Naive thymus-derived CD4-positive, alpha-beta T cell (primary cell): ENCODE results near the gene GIGYF2. TPM values are rescaled to one million over a fixed set of nuclear protein-coding genes. Genes with fewer than 3 reads are reported as not detected.

ENCODE experiments used
- ATAC-seq: fragments of 150-1000 bp; cut with Tn5 transposase; 2 replicates; pipeline ENCODE4 v1.10.0; 2021; ENCODE audit warnings: mild to moderate bottlenecking, moderate library complexity
- CTCF ChIA-PET: fragments of 350-600 bp; sonication (Branson Sonifier 250); formaldehyde crosslinking; loops from one replicate; lab custom pipeline; 2021; ENCODE audit warnings: antibody characterized with exemption; lab: Charles Lee
- POLR2A ChIA-PET: fragments of 350-600 bp; sonication (Branson Sonifier 250); formaldehyde crosslinking; loops from one replicate; lab custom pipeline; 2021; ENCODE audit warnings: antibody characterized with exemption, inconsistent platforms; lab: Charles Lee
- DNase-seq, 9 donors: peaks; one replicate each; pipeline versions ENCODE4 v3.0.0 to v3.0.0-alpha.2; 2020 to 2022; ENCODE audit warnings: mixed read lengths in 1 of 9
- H3K27ac ChIP-seq: one replicate; pipeline ENCODE4 v1.7.0; 2013; ENCODE audit warnings: mild to moderate bottlenecking, low read depth, low read length, moderate library complexity
- H3K27me3 ChIP-seq, 2 donors: one replicate each; pipeline ENCODE4 v1.7.0; 2013; ENCODE audit warnings: low read length in 2 of 2, mild to moderate bottlenecking in 2 of 2, moderate library complexity in 2 of 2; ENCODE audit not compliant: control insufficient read depth in 2 of 2, insufficient read depth in 2 of 2
- H3K36me3 ChIP-seq, 3 experiments: 1 replicate in 2 of 3; 2 replicates in 1 of 3; pipeline ENCODE4 v1.7.0; 2013; ENCODE audit warnings: low read length in 3 of 3, mild to moderate bottlenecking in 3 of 3, moderate library complexity in 1 of 3; ENCODE audit not compliant: insufficient read depth in 3 of 3, control insufficient read depth in 2 of 3
- H3K4me1 ChIP-seq, 2 donors: one replicate each; pipeline ENCODE4 v1.7.0; 2013; ENCODE audit warnings: low read length in 2 of 2, mild to moderate bottlenecking in 2 of 2, moderate library complexity in 1 of 2; ENCODE audit not compliant: control insufficient read depth in 2 of 2, insufficient read depth in 2 of 2
- H3K4me3 ChIP-seq: 2 replicates; pipeline ENCODE4 v1.7.0; 2013; ENCODE audit warnings: mild to moderate bottlenecking, low read length
- H3K9me3 ChIP-seq, 3 experiments: 1 replicate in 2 of 3; 2 replicates in 1 of 3; pipeline ENCODE4 v1.7.0; 2013; ENCODE audit warnings: low read length in 3 of 3; ENCODE audit not compliant: control insufficient read depth in 2 of 3
- H3K27ac Mint-ChIP-seq, 9 donors: one replicate each; pipeline ENCODE4 v1.8.0; 2020 to 2022; ENCODE audit warnings: mixed read lengths in 9 of 9, mild to moderate bottlenecking in 8 of 9, moderate library complexity in 5 of 9, inconsistent platforms in 2 of 9
- H3K27me3 Mint-ChIP-seq, 5 donors: one replicate each; pipeline ENCODE4 v1.8.0; 2021 to 2022; ENCODE audit warnings: mixed read lengths in 5 of 5, mild to moderate bottlenecking in 1 of 5
- H3K36me3 Mint-ChIP-seq, 5 donors: one replicate each; pipeline ENCODE4 v1.8.0; 2020 to 2022; ENCODE audit warnings: mixed read lengths in 5 of 5, mild to moderate bottlenecking in 3 of 5, inconsistent platforms in 1 of 5
- H3K4me1 Mint-ChIP-seq, 7 donors: one replicate each; pipeline ENCODE4 v1.8.0; 2020 to 2022; ENCODE audit warnings: mixed read lengths in 7 of 7, mild to moderate bottlenecking in 3 of 7, inconsistent platforms in 1 of 7
- H3K4me3 Mint-ChIP-seq, 10 donors: one replicate each; pipeline ENCODE4 v1.8.0; 2020 to 2022; ENCODE audit warnings: mild to moderate bottlenecking in 10 of 10, mixed read lengths in 10 of 10, moderate library complexity in 6 of 10, inconsistent platforms in 2 of 10
- H3K9me3 Mint-ChIP-seq, 11 donors: one replicate each; pipeline ENCODE4 v1.8.0; 2020 to 2022; ENCODE audit warnings: mixed read lengths in 11 of 11, mild to moderate bottlenecking in 4 of 11, inconsistent platforms in 1 of 11, moderate library complexity in 1 of 11
- intact Hi-C, 2 donors: fragments of 100-400 bp; cut with micrococcal nuclease; formaldehyde crosslinking; loops; one replicate each; pipeline ENCODE4 v1.15.1; 2023
- polyA plus RNA-seq, 2 donors: library from polyadenylated mRNA; unstranded; fragments of 300-500 nt; fragmentation: Illumina TruSeq; gene quantifications; one replicate each; pipeline ENCODE4 v1.2.3, GENCODE V29; 2021
- total RNA-seq, 6 experiments: library from RNA in 5 of 6; stranded (reverse) in 5 of 6; gene quantifications; 1 replicate in 5 of 6; 2 replicates in 1 of 6; pipeline ENCODE4 v1.2.3 and lab custom pipeline; 2021 to 2026

The GIGYF2 gene
- total and polyA plus RNA-seq, 7 experiments from 2014 or later = 25.3 to 82.8 (median 72.3) TPM

DNA sequence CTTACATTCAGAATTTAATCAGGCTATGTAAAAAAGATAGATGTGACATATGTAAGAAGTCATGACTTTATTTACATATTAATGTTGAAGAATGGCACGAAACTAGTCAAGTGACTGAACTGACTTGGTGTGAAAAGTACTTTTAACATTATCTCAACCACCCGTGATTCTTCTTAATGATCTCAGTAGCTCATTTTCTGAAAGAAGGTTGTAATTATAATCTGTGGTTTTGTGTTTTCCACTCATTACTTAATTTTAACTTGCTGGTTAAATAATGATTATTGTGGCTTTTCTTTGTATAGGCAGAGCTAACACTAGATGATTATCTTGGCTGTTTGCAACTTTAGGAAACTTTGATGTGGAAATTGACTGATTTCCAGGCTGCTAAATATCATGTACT, 60.8 kb downstream of the GIGYF2 start:
- no peak for ATAC-seq
- no peak overlapping the region for H3K4me3 ChIP-seq
- ChIA-PET CTCF (interaction anchor here (0.6 to 1.7 kb wide), 3 partner anchors 14 to 152 kb away, joined by 3 read pairs; no protein-coding TSS in a partner anchor), POLR2A (interaction anchor here (0.6 to 0.7 kb wide), 2 partner anchors 62 to 317 kb away, joined by 3 read pairs; no protein-coding TSS in a partner anchor)
- no peaks in the 10 kb centered on the region for H3K9me3 ChIP-seq
- Mint-ChIP-seq H3K9me3 (no peaks in the 10 kb centered on the region), H3K4me3 (no peak overlapping the region), H3K36me3 (peaks cover 0 to 42% (median 20%) of the 10 kb centered on the region in 5 donors), H3K27ac (peak overlapping the region in 4 of 9 donors; percentile 18 to 74 (median 42)), H3K27me3 (no peaks in the 10 kb centered on the region), H3K4me1 (peaks cover 5 to 33% (median 25%) of the 10 kb centered on the region in 7 donors)
- H3K27ac ChIP-seq = no peak overlapping the region
- H3K4me1 ChIP-seq = peaks cover 0 to 11% of the 10 kb centered on the region in 2 donors
- intact Hi-C loops = no loop called here
- no peaks in the 10 kb centered on the region for H3K27me3 ChIP-seq
- DNase-seq = no peak
- H3K36me3 ChIP-seq = peaks cover 0 to 26% (median 5%) of the 10 kb centered on the region in 3 experiments

DNA sequence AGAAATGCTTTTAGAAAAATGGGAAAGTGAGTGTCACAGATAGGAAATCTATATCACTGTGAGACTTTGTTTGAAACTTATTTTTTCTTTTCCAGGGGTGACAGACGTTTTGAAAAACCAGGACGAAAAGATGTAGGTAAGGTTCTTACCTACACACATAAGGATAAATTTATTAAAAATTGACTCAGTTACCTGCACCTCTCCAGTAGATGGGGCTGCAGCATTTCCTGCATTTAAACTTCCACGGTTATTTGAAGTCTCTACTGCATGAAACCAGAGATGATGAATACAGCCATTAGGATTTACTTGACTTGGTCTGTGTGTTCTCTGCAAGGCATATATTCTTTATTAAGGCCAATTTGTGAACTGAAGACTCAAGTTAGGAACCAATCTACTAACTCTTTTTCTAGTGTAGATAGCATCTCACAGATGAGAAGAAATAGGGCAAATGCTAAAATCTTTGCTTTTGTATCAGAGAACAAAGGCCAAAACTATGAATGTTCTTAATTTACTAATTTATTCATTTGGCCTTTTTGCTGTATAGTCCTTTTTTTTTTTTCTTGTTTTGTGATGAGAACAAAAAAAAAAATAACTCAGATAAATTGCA, 64.3 kb downstream of the GIGYF2 start:
- intact Hi-C loops = loop anchor here (1.0 to 5.0 kb wide), 4 partner anchors 291 to 506 kb away; partner anchors contain the start of gene ATG16L1 (in 2 of the 2)
- no peaks in the 10 kb centered on the region for H3K9me3 ChIP-seq
- Mint-ChIP-seq H3K36me3 (peaks cover 0 to 51% (median 21%) of the 10 kb centered on the region in 5 donors), H3K4me1 (peaks cover 5 to 32% (median 17%) of the 10 kb centered on the region in 7 donors), H3K27ac (no peak overlapping the region), H3K27me3 (no peaks in the 10 kb centered on the region), H3K9me3 (no peaks in the 10 kb centered on the region), H3K4me3 (no peak overlapping the region)
- ChIA-PET POLR2A (no interaction called here), CTCF (interaction anchor here (0.6 kb wide), 1 partner anchor 192 kb away, joined by 4 read pairs; no protein-coding TSS in a partner anchor)
- H3K27me3 ChIP-seq = no peaks in the 10 kb centered on the region
- ATAC-seq (peak; percentile 66), DNase-seq (peak in 7 of 9 donors; percentile 11 to 53 (median 36))
- no peak overlapping the region for H3K27ac ChIP-seq
- H3K4me1 ChIP-seq = peaks cover 0 to 11% of the 10 kb centered on the region in 2 donors
- H3K4me3 ChIP-seq = no peak overlapping the region
- H3K36me3 ChIP-seq = peaks cover 0 to 22% (median 5%) of the 10 kb centered on the region in 3 experiments

DNA sequence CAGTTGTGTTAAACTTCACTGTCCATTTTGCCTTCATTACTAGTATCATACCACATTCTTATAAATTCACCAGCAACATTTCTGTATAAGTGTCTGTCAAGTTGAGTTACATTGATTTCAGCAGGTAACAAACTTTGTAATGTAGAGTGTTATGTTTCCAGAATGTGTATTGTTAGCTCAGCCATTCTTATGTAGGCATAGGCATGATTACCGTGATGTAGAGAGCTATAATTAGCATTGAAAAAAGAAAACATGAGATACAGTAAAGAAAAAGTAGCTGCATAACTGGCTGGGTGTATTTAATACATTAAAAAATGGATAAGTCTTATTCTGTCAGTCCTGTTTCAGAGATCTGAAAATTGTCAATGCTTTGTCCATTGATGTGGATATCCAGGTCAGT, 70.7 kb downstream of the GIGYF2 start:
- Histone ChIP-seq H3K9me3 (no peaks in the 10 kb centered on the region), H3K27ac (no peak overlapping the region), H3K36me3 (peaks cover 0 to 32% (median 0%) of the 10 kb centered on the region in 3 experiments), H3K4me1 (peaks cover 5 to 11% of the 10 kb centered on the region in 2 donors), H3K4me3 (no peak overlapping the region), H3K27me3 (no peaks in the 10 kb centered on the region)
- intact Hi-C loops = no loop called here
- Mint-ChIP-seq H3K4me3 (no peak overlapping the region), H3K36me3 (peaks cover 6 to 48% (median 27%) of the 10 kb centered on the region in 5 donors), H3K27ac (no peak overlapping the region), H3K27me3 (no peaks in the 10 kb centered on the region), H3K4me1 (peaks cover 12 to 35% (median 29%) of the 10 kb centered on the region in 7 donors), H3K9me3 (no peaks in the 10 kb centered on the region)
- ATAC-seq (no peak), DNase-seq (no peak)
- ChIA-PET POLR2A (interaction anchor here (0.6 kb wide), 3 partner anchors 9 to 386 kb away, joined by 3 read pairs; partner anchors contain the start of gene KCNJ13), CTCF (no interaction called here)

DNA sequence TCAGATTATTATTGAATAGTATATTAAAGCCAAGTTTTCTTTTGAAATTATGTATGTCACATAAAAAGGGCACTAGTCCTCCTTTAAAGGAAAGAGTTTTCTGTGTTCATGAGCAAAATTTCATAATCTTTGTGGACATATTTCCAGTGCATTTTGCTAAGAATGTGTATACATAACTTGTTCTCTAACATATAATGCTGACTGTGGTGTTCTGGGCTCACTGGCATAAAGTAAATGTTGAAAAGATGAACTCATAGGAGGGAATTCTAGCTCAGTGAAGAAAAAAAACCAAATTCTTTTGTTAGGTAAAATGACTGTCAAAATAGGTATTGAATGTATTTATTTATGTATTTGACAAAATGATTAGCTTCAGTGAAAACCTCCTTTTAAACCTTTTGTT, 73.1 kb downstream of the GIGYF2 start:
- peaks cover 11 to 39% (median 32%) of the 10 kb centered on the region in 7 donors for H3K4me1 Mint-ChIP-seq
- Histone ChIP-seq H3K4me1 (peaks cover 5 to 11% of the 10 kb centered on the region in 2 donors), H3K9me3 (no peaks in the 10 kb centered on the region), H3K27me3 (no peaks in the 10 kb centered on the region), H3K27ac (no peak overlapping the region), H3K4me3 (no peak overlapping the region), H3K36me3 (peaks cover 0 to 25% (median 0%) of the 10 kb centered on the region in 3 experiments)
- H3K36me3 Mint-ChIP-seq = peaks cover 6 to 40% (median 27%) of the 10 kb centered on the region in 5 donors
- H3K27ac Mint-ChIP-seq = peak overlapping the region in 2 of 9 donors; percentile 5 to 22
- CTCF ChIA-PET = no interaction called here
- no peaks in the 10 kb centered on the region for H3K27me3 Mint-ChIP-seq
- POLR2A ChIA-PET = interaction anchor here (0.6 kb wide), 2 partner anchors 22 to 262 kb away, joined by 3 to 4 read pairs; no protein-coding TSS in a partner anchor
- H3K9me3 Mint-ChIP-seq = no peaks in the 10 kb centered on the region
- intact Hi-C loops = no loop called here
- DNase-seq = no peak
- no peak for ATAC-seq
- H3K4me3 Mint-ChIP-seq = no peak overlapping the region

DNA sequence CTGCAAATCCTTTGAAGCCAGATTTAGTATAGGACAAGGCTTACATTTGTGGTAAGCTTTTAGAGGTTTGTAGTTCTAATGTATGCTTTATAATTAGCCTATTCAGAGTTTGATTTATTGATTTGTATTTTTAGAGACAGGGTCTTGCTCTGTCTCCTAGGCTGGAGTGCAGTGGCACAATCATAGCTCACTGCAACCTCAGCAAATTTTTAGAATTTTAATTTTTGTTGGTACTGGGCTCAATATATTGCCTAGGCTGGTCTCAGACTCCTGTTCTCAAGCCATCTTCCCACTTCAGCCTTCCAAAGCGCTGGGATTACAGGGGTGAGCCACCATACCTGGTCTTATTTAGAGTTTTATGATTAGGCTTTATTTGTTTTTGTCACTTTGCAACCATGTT, 74.7 kb downstream of the GIGYF2 start:
- peaks cover 0 to 25% (median 0%) of the 10 kb centered on the region in 3 experiments for H3K36me3 ChIP-seq
- no peaks in the 10 kb centered on the region for H3K27me3 ChIP-seq
- no peaks in the 10 kb centered on the region for H3K27me3 Mint-ChIP-seq
- H3K4me3 ChIP-seq = no peak overlapping the region
- ATAC-seq = no peak
- no peaks in the 10 kb centered on the region for H3K9me3 Mint-ChIP-seq
- H3K27ac Mint-ChIP-seq = peak overlapping the region in 5 of 9 donors; percentile 1 to 68 (median 57)
- H3K4me3 Mint-ChIP-seq = peak overlapping the region in 4 of 10 donors; percentile 3 to 52 (median 28)
- H3K36me3 Mint-ChIP-seq = peaks cover 6 to 36% (median 18%) of the 10 kb centered on the region in 5 donors
- intact Hi-C loops = no loop called here
- peaks cover 11 to 38% (median 30%) of the 10 kb centered on the region in 7 donors for H3K4me1 Mint-ChIP-seq
- H3K4me1 ChIP-seq = peaks cover 5 to 11% of the 10 kb centered on the region in 2 donors
- ChIA-PET CTCF (interaction anchor here (1.3 kb wide), 1 partner anchor 15 kb away, joined by 3 read pairs; no protein-coding TSS in a partner anchor), POLR2A (no interaction called here)
- H3K9me3 ChIP-seq = no peaks in the 10 kb centered on the region
- H3K27ac ChIP-seq = no peak overlapping the region
- no peak for DNase-seq

DNA sequence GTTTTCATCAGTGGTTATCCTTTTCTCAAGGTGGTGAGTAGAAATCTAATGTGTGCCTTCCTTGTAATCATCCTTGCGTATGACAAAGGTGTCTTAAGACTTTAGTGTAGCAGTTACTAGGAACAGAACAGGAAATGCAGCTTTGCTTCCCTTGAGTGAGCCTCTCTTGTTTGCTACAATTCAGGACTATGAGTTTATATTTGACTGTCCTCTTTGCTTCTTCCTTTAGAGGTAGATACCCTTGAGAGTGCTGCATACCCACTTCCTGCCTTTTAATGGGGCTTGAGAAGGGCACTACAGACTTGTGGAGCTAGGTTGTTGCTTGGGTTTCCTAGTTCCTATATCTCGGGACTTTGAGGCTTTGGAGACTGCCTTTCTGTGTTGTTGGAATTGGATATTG, 75.4 kb downstream of the GIGYF2 start:
- no peaks in the 10 kb centered on the region for H3K27me3 Mint-ChIP-seq
- no peaks in the 10 kb centered on the region for H3K9me3 Mint-ChIP-seq
- H3K9me3 ChIP-seq = no peaks in the 10 kb centered on the region
- H3K27me3 ChIP-seq = no peaks in the 10 kb centered on the region
- intact Hi-C loops = no loop called here
- H3K4me1 ChIP-seq = peaks cover 5 to 11% of the 10 kb centered on the region in 2 donors
- H3K4me1 Mint-ChIP-seq = peaks cover 11 to 38% (median 30%) of the 10 kb centered on the region in 7 donors
- peak overlapping the region in 8 of 9 donors; percentile 1 to 76 (median 55) for H3K27ac Mint-ChIP-seq
- H3K4me3 Mint-ChIP-seq = peak overlapping the region in 4 of 10 donors; percentile 3 to 52 (median 28)
- ChIA-PET POLR2A (interaction anchor here (1.2 kb wide), 1 partner anchor 36 kb away, joined by 3 read pairs; no protein-coding TSS in a partner anchor), CTCF (interaction anchor here (0.6 to 1.3 kb wide), 3 partner anchors 9 to 20 kb away, joined by 3 to 5 read pairs (median 3); no protein-coding TSS in a partner anchor)
- DNase-seq (peak in 2 of 9 donors; percentile 0 to 11), ATAC-seq (no peak)
- peaks cover 6 to 36% (median 18%) of the 10 kb centered on the region in 5 donors for H3K36me3 Mint-ChIP-seq
- no peak overlapping the region for H3K27ac ChIP-seq
- H3K36me3 ChIP-seq = peaks cover 0 to 29% (median 0%) of the 10 kb centered on the region in 3 experiments
- no peak overlapping the region for H3K4me3 ChIP-seq
